Measurements from ENCODE around the gene NTF4. TPM values are rescaled to one million over a fixed set of nuclear protein-coding genes. Genes with fewer than 3 reads are reported as not detected.

NTF4 gene
- total RNA-seq (1 to 10 TPM in 1 of 10 donors, under 1 TPM in 2, not detected in 7; 0.28 to 1.1 (median 0.71) TPM), polyA plus RNA-seq (1 to 10 TPM in 1 of 2 donors, under 1 TPM in 1; 0.06 to 1.6 TPM)
- long read RNA-seq, donor 1: 0 reads
- long read RNA-seq, donor 2: 0 reads
- long read RNA-seq, donor 3, partial matches to known transcripts: 0 of 1 reads
- long read RNA-seq, donor 3, other reads (novel, unspliced or antisense): 1 of 1 reads

DNA sequence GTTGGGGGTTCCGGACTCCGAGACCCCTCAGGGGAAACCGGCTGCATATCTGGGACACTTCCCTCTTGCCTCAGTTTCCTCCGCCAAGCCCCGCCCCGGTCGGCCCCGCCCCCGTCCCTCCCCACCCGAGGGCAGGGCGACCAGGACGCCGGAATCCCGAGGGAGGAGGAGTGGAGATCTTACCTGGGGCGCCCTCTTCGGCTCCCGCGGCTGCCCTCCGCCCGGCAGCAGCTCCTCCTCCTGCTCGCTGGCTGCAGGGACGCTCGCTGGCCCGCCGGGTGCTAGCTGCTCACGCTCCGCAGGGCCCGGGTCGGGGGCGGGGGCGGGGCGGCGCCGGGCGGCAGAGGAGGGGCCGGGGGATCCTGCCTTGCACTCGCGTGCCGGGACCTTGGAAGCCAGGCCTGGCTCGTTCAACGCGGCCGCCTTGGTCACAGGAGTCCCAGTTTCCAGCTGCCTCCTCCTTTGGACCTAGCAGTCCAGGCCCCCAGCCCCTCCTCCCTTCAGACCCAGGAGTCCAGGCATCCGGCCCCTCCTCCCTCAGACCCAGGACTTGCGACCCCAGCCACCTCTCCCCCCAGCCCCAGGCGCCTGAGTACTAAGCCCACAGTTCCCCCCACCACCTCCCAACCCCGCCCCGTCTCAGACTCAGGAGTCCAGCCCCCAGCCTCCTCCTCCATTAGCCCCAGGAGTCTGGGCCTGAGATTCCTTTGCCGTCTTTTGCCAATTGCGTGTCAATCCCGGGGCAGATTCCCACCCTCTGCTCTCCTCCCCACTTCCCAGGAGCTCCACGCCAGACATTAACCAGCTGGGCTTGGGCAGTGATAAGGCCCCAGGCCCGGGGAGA lies at the start of gene NTF4:
TSS of gene NTF4 (minus strand) at position 51 of the 844 bp plus-strand sequence. CDS start 2,821 bp downstream, outside the sequence.
- intact Hi-C loops (cut with DNase I): no loop called here

DNA sequence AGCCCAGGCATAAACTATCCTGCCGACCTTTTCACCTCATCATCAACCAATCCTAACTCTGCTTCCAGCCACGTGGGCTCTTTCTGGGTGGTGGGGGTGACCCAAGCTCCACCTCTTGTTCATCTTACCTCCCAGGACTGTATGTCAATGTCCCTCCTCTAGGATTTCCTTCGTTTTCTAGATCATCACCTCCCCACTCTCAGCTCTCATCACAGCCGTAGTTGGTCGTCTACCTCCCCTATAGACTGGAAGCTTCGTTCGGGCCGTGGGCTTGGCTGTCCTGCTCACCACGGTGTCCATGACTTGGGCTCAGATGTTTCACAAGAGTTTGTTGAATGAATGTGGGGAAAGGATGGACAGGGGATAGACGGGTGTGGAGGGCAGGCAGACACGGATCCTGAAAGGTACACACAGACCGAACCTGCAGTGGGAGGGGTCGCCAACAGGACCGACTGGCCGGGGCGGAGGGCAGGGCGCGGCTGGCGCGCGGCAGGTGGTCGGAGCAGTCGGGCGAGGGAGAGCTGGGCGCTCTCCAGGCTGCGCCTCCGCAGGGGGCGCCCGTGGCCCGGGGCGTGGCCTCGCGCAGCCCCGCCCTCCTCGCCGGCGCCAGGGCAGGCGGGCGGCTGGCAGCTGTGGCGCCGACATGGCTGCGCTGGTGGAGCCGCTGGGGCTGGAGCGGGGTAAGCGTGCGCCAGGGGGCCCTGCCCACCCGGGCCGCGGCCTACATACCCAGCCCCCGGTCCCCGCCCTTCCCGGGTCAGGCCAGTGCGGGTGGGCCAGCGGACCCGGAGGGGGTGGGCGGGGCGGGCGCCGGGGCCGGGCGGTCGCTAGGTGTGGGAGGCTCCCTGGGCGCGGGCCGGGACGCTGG lies 49.4 kb upstream of the NTF4 start, which contains the start of gene LIN7B:
TSS of gene LIN7B (plus strand) at position 609 of the 868 bp plus-strand sequence. CDS start at position 644, 35 bp downstream.
- peak within 1 kb of the TSS; percentile 64 to 94 (median 90) for H3K27ac ChIP-seq
- peak; percentile 35 to 81 (median 56) for TF ChIP-seq CTCF (IDR thresholded peaks at IDR 0.05)
- H3K36me3 ChIP-seq: peaks cover 0 to 8% (median 2%) of the 10 kb centered on the region in 9 donors
- H3K4me1 ChIP-seq: peaks cover 13 to 60% (median 38%) of the 10 kb centered on the region in 9 donors
- ATAC-seq: peak; percentile 38 to 70 (median 60)
- 1% methylated on average over 45 to 66 of the region's 66 CpGs for WGBS, 2 donors
- H3K9me3 ChIP-seq: no peaks in the 10 kb centered on the region
- DNase-seq: peak; percentile 65 to 77
- intact Hi-C loops (cut with DNase I): loop anchor here in 2 of 10 donors (5.0 kb wide), 1 partner anchor 33 kb away; no protein-coding TSS in a partner anchor
- no peaks in the 10 kb centered on the region for H3K27me3 ChIP-seq
- H3K4me3 ChIP-seq: peak within 1 kb of the TSS; percentile 67 to 98 (median 87)

More for the DNA sequence above, at the start of gene NTF4:
- Histone ChIP-seq H3K27me3 (peaks cover 0 to 91% (median 56%) of the 10 kb centered on the region in 7 donors), H3K27ac (no peak within 1 kb of the TSS), H3K9me3 (no peaks in the 10 kb centered on the region), H3K4me3 (peak within 1 kb of the TSS in 8 of 10 donors; percentile 3 to 42 (median 27)), H3K36me3 (no peaks in the 10 kb centered on the region), H3K4me1 (peaks cover 0 to 22% (median 9%) of the 10 kb centered on the region in 9 donors)
- WGBS, 2 donors: 3% methylated on average over 43 to 53 of the region's 53 CpGs
- TF ChIP-seq CTCF (IDR thresholded peaks at IDR 0.05): no peak
- DNase-seq: no peak
- ATAC-seq: peak in 7 of 8 donors; percentile 25 to 59 (median 41)

DNA sequence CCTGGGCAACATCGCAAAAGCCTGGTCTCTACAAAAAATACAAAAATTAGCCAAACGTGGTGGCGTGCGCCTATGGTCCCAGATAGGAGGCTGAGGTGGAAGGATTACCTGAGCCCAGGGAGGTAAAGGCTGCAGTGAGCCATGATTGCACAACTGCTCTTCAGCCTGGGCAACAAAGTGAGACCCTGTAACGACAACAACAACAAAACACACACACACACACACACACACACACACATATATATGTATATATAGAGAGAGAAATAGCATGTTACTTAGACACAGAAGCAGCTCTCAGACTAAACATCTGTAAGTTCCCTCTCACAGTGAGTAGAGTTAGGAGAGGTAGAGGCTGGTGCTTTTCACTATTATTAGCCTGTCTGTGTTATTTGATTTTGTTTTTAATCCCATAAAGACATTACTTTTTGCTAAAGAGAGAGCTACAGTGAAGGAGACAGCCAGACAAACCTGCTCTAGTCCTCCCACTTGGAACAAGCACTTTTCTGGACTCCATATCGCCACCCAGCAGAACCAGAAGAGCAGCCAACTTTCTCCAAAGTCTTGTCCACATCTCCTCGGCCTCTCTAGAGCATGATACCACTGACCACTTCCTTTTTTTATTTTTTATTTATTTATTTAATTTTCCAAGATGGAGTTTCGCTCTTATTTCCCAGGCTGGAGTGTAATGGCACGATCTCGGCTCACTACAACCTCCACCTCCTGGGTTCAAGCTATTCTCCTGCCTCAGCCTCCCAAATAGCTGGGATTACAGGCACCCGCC lies 46.8 kb upstream of the NTF4 start:
- H3K36me3 ChIP-seq: peaks cover 0 to 34% (median 25%) of the 10 kb centered on the region in 9 donors
- WGBS, 2 donors: 80 to 88% methylated on average over 11 of the region's 11 CpGs
- H3K27me3 ChIP-seq: no peaks in the 10 kb centered on the region
- TF ChIP-seq CTCF (IDR thresholded peaks at IDR 0.05): no peak
- H3K4me3 ChIP-seq: no peak overlapping the region
- no peak for DNase-seq
- H3K4me1 ChIP-seq: peaks cover 5 to 42% (median 25%) of the 10 kb centered on the region in 9 donors
- H3K27ac ChIP-seq: peak overlapping the region in 1 of 10 donors; percentile 19
- H3K9me3 ChIP-seq: no peaks in the 10 kb centered on the region
- ATAC-seq: no peak
- intact Hi-C loops (cut with DNase I): loop anchor here in 2 of 10 donors (5.0 kb wide), 1 partner anchor 36 kb away; no protein-coding TSS in a partner anchor

Measured in heart right ventricle (tissue), 16 donors.